Lower leg skin (tissue), 4 donors: Measurements from ENCODE around the gene MPZL2. TPM values are rescaled to one million over a fixed set of nuclear protein-coding genes. Genes with fewer than 3 reads are reported as not detected.

Source experiments
- DNase-seq, 2 donors: peaks; one replicate each; pipeline ENCODE4 v3.0.0-alpha.2; 2019; ENCODE audit warnings: low spot score in 2 of 2
- H3K4me3 ChIP-seq: fragments of 200-600 bp; sonication (generic); 2 replicates; pipeline ENCODE4 v1.5.1; 2017; ENCODE audit warnings: mild to moderate bottlenecking, low read depth; ENCODE audit not compliant: poor library complexity, severe bottlenecking
- POLR2A ChIP-seq, 2 donors: fragments of 450-650 bp; IDR thresholded peaks; one replicate each; pipeline ENCODE4 v1.6.1; 2016 to 2017; ENCODE audit warnings: antibody characterized with exemption in 2 of 2, mild to moderate bottlenecking in 1 of 2, moderate library complexity in 1 of 2
- WGBS, 2 donors: methylation state at CpG; one replicate each; pipeline ENCODE4 v1.1.5; 2018; 5-methylcytosine and 5-hydroxymethylcytosine counted together
- intact Hi-C: fragments of 100-400 bp; cut with DNase I; formaldehyde crosslinking; loops from one replicate; pipeline ENCODE4 v1.15.0; 2023; ENCODE audit warnings: low total_unique reads
- total RNA-seq, 4 donors: library from RNA; depleted of rRNA; stranded (reverse); fragments of >200 nt; gene quantifications; one replicate each; pipeline ENCODE4 v1.1.0, GENCODE V29; 2016
- TF ChIP-seq, protein P1 (sequence below), 3 donors: fragments of 450-650 bp; IDR thresholded peaks; one replicate each; pipeline ENCODE4 v1.5.1; 2016; ENCODE audit warnings: antibody characterized with exemption in 3 of 3, mild to moderate bottlenecking in 3 of 3, moderate library complexity in 2 of 3

MPZL2 gene
- total RNA-seq, 4 donors from 2014 or later = 46.0 to 59.9 (median 53.5) TPM

DNA sequence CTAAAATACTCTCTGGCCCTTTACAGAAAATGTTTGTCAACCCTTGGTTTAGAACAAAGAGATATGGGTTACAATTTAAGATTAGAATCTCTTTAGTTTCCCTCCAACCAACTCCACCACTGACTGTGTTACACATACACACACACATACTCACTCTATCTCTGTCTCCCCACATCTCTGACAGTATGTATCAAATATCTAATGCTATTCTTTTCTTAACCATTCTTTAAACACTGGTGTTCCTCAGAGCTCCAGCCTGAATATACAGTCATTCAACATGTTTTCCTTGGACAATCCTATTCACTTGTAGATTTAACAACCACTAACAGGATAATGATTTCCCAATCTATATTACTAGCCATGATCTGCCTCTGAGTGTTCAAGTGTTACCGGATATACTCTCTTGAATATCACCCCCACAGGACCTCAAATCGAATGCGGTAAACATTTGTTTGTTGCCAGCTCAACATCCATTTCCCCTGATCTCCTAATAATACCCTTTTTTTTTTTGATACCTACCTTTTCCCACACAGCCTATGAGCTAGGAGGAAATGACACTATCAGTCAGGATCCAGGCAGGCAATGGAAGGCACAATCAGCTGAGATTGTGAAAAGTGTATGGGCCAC is 18.0 kb downstream of the MPZL2 start:
- intact Hi-C loops = no loop called here
- no peak overlapping the region for H3K4me3 ChIP-seq
- WGBS, 2 donors = 78 to 87% methylated on average over 3 of the region's 3 CpGs
- TF ChIP-seq, protein P1, sequence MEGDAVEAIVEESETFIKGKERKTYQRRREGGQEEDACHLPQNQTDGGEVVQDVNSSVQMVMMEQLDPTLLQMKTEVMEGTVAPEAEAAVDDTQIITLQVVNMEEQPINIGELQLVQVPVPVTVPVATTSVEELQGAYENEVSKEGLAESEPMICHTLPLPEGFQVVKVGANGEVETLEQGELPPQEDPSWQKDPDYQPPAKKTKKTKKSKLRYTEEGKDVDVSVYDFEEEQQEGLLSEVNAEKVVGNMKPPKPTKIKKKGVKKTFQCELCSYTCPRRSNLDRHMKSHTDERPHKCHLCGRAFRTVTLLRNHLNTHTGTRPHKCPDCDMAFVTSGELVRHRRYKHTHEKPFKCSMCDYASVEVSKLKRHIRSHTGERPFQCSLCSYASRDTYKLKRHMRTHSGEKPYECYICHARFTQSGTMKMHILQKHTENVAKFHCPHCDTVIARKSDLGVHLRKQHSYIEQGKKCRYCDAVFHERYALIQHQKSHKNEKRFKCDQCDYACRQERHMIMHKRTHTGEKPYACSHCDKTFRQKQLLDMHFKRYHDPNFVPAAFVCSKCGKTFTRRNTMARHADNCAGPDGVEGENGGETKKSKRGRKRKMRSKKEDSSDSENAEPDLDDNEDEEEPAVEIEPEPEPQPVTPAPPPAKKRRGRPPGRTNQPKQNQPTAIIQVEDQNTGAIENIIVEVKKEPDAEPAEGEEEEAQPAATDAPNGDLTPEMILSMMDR (IDR thresholded peaks at IDR 0.05) = no peak
- no peak for TF ChIP-seq POLR2A (IDR thresholded peaks at IDR 0.05)
- DNase-seq = no peak

DNA sequence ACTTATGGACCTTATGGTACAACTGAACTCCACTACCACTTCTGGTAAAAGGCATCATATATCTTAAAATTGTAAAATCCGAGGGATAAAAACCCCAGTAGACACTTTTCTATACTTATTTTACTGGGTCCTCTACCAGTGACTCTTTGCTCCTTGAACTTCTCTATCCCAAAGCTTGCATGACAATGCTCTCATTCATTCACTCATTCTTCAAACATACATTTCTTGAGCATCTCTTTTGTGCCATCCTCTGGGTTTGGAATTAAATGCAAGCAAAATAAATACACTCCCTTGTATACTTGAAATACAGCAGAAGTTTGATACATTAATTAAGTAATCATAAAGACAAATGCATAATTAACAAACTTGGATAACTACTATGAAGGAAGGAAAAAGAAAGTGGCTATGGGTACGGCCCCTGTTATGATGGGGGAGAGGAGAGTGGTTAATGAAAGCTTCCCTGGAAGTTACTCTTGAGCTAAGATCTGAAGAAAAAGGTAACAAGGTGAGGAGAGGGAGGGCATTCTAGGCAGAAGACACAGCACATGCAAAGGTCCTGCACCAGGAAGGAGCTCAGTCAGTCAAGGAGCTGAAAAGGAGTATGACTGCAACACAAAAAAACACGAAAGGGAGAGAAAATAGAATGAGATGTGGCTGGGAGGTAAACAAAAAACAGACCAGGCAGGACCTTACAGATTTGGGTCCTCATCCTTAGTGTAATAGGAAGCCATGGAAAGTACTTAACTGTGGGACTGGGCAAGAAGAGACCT is 19.9 kb downstream of the MPZL2 start:
- 84 to 88% methylated on average over 3 of the region's 3 CpGs for WGBS, 2 donors
- intact Hi-C loops = no loop called here
- no peak for DNase-seq
- no peak overlapping the region for H3K4me3 ChIP-seq
- no peak for TF ChIP-seq POLR2A (IDR thresholded peaks at IDR 0.05)
- TF ChIP-seq, protein P1 (IDR thresholded peaks at IDR 0.05) = no peak

DNA sequence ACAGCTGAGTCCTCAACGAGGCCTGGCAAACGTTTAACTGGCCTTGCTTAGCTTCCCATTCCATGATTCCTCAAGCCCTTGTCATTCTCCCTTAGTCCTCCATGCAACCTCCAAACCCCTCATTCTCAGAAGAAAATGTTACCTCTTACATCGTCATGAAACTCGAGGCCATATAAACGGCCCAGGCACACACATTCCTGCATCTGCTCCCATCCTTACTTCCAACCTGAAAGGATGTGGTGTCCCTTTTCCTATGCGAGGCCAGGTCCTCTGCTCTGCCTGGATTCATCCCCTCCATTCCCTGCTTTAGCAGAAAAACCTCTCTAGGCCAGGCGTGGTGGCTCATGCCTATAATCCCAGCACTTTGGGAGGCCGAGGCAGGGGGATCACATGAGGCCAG is 20.9 kb downstream of the MPZL2 start:
- intact Hi-C loops = no loop called here
- WGBS, 2 donors = 70 to 71% methylated on average over 8 of the region's 8 CpGs
- no peak overlapping the region for H3K4me3 ChIP-seq
- no peak for DNase-seq
- TF ChIP-seq, protein P1 (IDR thresholded peaks at IDR 0.05) = no peak
- TF ChIP-seq POLR2A (IDR thresholded peaks at IDR 0.05) = no peak

DNA sequence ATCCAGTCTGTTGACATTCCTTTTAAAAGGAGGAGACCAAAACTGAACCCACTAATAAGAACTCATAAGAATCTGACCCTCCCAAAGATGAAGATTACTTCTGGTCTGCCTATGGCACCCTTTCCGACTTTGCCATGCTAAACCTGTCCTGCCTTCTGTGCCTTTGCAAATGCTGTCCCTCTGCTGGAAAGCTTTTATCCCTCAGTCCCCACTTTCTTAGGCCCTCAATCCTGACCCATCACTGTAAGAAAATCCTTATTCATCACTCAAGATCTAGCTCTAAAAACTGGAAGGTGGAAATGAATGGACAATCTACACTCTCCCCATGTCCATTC is 22.4 kb downstream of the MPZL2 start:
- no peak overlapping the region for H3K4me3 ChIP-seq
- WGBS, 2 donors = 38 to 41% methylated on average over 1 of the region's 1 CpG
- TF ChIP-seq, protein P1 (IDR thresholded peaks at IDR 0.05) = no peak
- TF ChIP-seq POLR2A (IDR thresholded peaks at IDR 0.05) = no peak
- intact Hi-C loops = no loop called here
- no peak for DNase-seq

DNA sequence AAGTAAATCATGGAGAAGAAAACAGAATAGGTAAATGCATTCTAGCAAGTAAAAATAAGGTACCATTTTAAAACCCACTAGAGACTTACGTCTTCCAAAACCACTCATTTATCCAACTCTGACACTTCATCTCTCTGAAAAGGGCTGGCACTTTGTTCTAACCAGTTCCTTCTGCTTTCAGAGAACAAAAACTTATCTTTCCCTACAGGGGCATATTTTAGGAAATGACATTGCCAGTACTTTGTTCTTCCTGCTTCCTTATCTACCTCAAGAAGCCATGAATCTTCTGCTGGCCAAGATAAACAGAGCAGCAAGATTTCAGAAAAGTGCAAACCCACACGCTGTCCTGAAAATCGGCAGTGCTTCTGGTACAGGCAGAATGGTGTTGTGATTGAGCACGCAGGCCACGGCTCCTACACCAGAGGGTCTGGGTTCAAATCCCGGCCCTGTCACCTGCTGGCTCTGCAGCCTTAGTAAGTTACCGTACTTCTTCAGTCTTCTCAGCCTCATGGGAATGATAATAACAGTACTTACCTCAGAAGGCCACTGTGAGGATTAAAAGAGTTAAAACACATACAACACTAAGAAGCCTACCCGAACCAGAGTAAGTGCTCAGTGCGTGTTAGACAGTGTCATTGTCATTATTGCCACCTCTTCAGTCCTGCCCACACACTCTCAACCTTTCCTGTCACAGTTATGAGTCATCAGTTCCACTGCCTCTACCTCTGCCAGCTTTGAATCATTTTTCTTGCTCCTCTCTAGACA is 22.9 kb downstream of the MPZL2 start:
- intact Hi-C loops = no loop called here
- H3K4me3 ChIP-seq = no peak overlapping the region
- 30 to 32% methylated on average over 9 of the region's 9 CpGs for WGBS, 2 donors
- no peak for DNase-seq
- TF ChIP-seq, protein P1 (IDR thresholded peaks at IDR 0.05) = no peak
- TF ChIP-seq POLR2A (IDR thresholded peaks at IDR 0.05) = no peak
